Epithelial cell of esophagus (primary cell): ENCODE measurements around the gene NELFB.

Experiments
- DNase-seq: peaks from one replicate; pipeline ENCODE4 v3.0.0; 2010; ENCODE audit warnings: low read depth
- H3K4me3 ChIP-seq: 2 replicates; pipeline ENCODE4 v1.5.1; 2011; ENCODE audit warnings: mild to moderate bottlenecking, low read length, control low read depth
- CTCF ChIP-seq: IDR thresholded peaks from 2 replicates; pipeline ENCODE4 v1.5.1; 2011; ENCODE audit warnings: low read depth, mild to moderate bottlenecking, low read length, control low read depth, inconsistent platforms; ENCODE audit not compliant: insufficient read depth; ENCODE audit errors: missing control alignments

Gene NELFB

GRCh38 chr9:137304383-137305059 lies 49.4 kb downstream of the NELFB start:
- DNase-seq, result no peak
- H3K4me3 ChIP-seq, result no peak overlapping the region
- peak; percentile 20 for TF ChIP-seq CTCF

GRCh38 chr9:137305060-137305797 lies 50.1 kb downstream of the NELFB start:
- no peak for TF ChIP-seq CTCF
- DNase-seq, result peak; percentile 68
- H3K4me3 ChIP-seq, result peak overlapping the region; percentile 14

GRCh38 chr9:137305798-137306065 lies 50.6 kb downstream of the NELFB start:
- no peak for TF ChIP-seq CTCF
- DNase-seq, result no peak
- no peak overlapping the region for H3K4me3 ChIP-seq

- DNase-seq, result no peak
- TF ChIP-seq CTCF, result no peak
These were observed 51.1 kb downstream of the NELFB start for GRCh38 chr9:137306066-137306849.

GRCh38 chr9:137306850-137307254 lies 51.7 kb downstream of the NELFB start:
- no peak overlapping the region for H3K4me3 ChIP-seq
- TF ChIP-seq CTCF, result no peak
- DNase-seq, result no peak

More at GRCh38 chr9:137306066-137306849, 51.1 kb downstream of the NELFB start:
- H3K4me3 ChIP-seq, result no peak overlapping the region

GRCh38 chr9:137307255-137308056 lies 52.3 kb downstream of the NELFB start:
- no peak overlapping the region for H3K4me3 ChIP-seq
- no peak for DNase-seq
- no peak for TF ChIP-seq CTCF
